PFSK-1 (cell line): ENCODE measurements around the gene NFAT5.

ENCODE experiments used
- FOXP2 ChIP-seq: optimal IDR thresholded peaks from 2 replicates; pipeline ENCODE3; 2011; ENCODE audit warnings: borderline replicate concordance, control low read depth, inconsistent platforms; ENCODE audit not compliant: insufficient read depth; ENCODE audit errors: extremely low read length, extremely low read depth
- POLR2AphosphoS5 ChIP-seq: IDR thresholded peaks from 2 replicates; pipeline ENCODE4 v1.6.1; 2012; ENCODE audit warnings: low read depth, mild to moderate bottlenecking, control low read depth, low read length, moderate library complexity
- SIN3A ChIP-seq: IDR thresholded peaks from 2 replicates; pipeline ENCODE4 v1.6.1; 2012; ENCODE audit warnings: mild to moderate bottlenecking, low read length, moderate library complexity, borderline replicate concordance; ENCODE audit not compliant: insufficient read depth
- TAF1 ChIP-seq: IDR thresholded peaks from 2 replicates; pipeline ENCODE4 v1.6.1; 2012; ENCODE audit warnings: low read length, control low read depth, borderline replicate concordance; ENCODE audit not compliant: insufficient read depth
- TF ChIP-seq, protein P1 (sequence below), 2 experiments: IDR thresholded peaks; 2 replicates each; pipeline versions ENCODE4 v1.6.1 to v1.8.0; 2011 to 2012; ENCODE audit warnings: low read depth in 2 of 2, low read length in 2 of 2, control low read depth in 1 of 2, inconsistent platforms in 1 of 2, mild to moderate bottlenecking in 1 of 2, moderate library complexity in 1 of 2; ENCODE audit not compliant: insufficient read depth in 1 of 2

Gene NFAT5

GRCh38 chr16:69522732-69523404 lies 42.9 kb upstream of the NFAT5 start:
- no peak for TF ChIP-seq POLR2AphosphoS5
- no peak for TF ChIP-seq FOXP2
- no peak for TF ChIP-seq SIN3A
- no peak for TF ChIP-seq TAF1
- TF ChIP-seq, protein P1, sequence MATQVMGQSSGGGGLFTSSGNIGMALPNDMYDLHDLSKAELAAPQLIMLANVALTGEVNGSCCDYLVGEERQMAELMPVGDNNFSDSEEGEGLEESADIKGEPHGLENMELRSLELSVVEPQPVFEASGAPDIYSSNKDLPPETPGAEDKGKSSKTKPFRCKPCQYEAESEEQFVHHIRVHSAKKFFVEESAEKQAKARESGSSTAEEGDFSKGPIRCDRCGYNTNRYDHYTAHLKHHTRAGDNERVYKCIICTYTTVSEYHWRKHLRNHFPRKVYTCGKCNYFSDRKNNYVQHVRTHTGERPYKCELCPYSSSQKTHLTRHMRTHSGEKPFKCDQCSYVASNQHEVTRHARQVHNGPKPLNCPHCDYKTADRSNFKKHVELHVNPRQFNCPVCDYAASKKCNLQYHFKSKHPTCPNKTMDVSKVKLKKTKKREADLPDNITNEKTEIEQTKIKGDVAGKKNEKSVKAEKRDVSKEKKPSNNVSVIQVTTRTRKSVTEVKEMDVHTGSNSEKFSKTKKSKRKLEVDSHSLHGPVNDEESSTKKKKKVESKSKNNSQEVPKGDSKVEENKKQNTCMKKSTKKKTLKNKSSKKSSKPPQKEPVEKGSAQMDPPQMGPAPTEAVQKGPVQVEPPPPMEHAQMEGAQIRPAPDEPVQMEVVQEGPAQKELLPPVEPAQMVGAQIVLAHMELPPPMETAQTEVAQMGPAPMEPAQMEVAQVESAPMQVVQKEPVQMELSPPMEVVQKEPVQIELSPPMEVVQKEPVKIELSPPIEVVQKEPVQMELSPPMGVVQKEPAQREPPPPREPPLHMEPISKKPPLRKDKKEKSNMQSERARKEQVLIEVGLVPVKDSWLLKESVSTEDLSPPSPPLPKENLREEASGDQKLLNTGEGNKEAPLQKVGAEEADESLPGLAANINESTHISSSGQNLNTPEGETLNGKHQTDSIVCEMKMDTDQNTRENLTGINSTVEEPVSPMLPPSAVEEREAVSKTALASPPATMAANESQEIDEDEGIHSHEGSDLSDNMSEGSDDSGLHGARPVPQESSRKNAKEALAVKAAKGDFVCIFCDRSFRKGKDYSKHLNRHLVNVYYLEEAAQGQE (IDR thresholded peaks at IDR 0.05; ENCODE audit: insufficient read depth in 1 of 2, low read depth in 2 of 2, low read length in 2 of 2) = no peak

- no peak for TF ChIP-seq SIN3A
- TF ChIP-seq FOXP2 = no peak
- TF ChIP-seq, protein P1 (IDR thresholded peaks at IDR 0.05; ENCODE audit: insufficient read depth in 1 of 2, low read depth in 2 of 2, low read length in 2 of 2) = no peak
- no peak for TF ChIP-seq TAF1
- TF ChIP-seq POLR2AphosphoS5 = no peak
These were observed 42.0 kb upstream of the NFAT5 start for GRCh38 chr16:69523566-69524305.

DNA sequence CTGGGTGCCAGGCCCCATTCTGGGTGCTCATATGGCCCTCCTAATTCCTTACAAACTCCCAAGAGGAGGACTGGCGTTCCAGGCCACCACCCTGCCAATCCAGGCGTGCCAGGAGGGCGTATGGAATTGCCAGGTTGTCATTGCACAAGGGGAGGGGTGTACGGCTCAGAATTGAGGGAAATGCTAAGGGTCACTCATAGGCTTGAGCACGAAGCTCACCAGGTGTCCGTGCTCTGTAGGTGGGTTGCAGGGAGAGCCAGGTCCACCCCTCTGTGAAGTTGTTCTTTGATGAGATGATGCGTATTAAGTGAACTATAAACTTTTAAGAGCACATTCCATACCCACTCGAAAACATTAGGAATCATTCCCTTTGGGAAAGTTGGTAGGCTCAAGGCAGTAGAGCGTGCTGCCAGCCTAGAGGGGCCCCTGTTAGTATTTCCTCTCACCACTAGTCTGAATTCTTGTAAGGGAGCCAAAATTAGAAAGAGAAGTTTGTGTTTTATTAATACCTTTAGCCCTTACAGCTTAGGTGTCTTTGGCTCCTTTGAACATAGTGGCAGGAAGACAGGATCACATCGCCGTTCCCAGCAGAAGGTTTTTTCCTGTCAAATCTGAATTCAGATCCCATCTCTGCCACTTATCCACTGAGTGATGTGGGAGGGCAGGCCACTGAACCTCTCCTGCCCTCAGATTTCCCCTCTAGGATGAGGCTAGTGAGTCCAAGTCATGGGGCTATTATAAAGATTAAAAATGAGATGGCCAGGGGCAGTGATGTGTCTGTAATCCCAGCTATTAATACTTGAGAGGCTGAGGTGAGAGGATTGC lies 38.7 kb upstream of the NFAT5 start:
- no peak for TF ChIP-seq SIN3A
- TF ChIP-seq POLR2AphosphoS5 = no peak
- no peak for TF ChIP-seq TAF1
- TF ChIP-seq, protein P1 (IDR thresholded peaks at IDR 0.05; ENCODE audit: insufficient read depth in 1 of 2, low read depth in 2 of 2, low read length in 2 of 2) = no peak
- no peak for TF ChIP-seq FOXP2

DNA sequence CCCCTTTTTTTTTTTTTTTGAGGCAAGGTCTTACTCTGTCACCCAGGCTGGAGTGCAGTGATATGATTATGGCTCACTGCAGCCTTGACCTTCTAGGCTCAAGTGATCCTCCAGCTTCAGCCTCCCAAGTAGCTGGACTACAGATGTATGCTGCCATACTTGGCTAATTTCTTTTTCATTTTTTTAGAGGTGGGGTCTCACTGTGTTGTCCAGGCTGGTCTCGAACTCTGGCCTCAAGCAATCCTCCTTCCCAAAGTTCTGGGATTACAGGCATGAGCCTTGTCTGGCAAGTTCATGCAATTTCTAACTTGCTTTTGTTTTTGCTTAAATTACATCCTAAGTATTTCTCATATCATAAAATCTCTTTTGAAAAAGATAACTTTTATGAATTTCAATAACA lies 33.8 kb upstream of the NFAT5 start:
- TF ChIP-seq SIN3A (no peak), POLR2AphosphoS5 (no peak), FOXP2 (no peak), TAF1 (no peak)
- TF ChIP-seq, protein P1 (IDR thresholded peaks at IDR 0.05; ENCODE audit: insufficient read depth in 1 of 2, low read depth in 2 of 2, low read length in 2 of 2) = no peak
